HCT116 (cell line): Measurements from ENCODE around the gene POTEC. TPM values are rescaled to one million over a fixed set of nuclear protein-coding genes. Genes with fewer than 3 reads are reported as not detected.
"Not testable (repeated sequence)": the region's sequence is repeated elsewhere in the genome, so short reads cannot be mapped to it uniquely, and the experiment has no call there.

Experiments
- ATAC-seq: fragments of 200-7000 bp; cut with Tn5 transposase; 2 replicates; pipeline ENCODE4 v1.9.1; 2020; ENCODE audit warnings: mild to moderate bottlenecking, moderate library complexity
- BruUV-seq: library from RNA; stranded (reverse); fragments of 400-500 nt; replicated peaks from 2 replicates; lab custom pipeline; 2021; lab: Mats Ljungman, UMichigan
- CTCF ChIA-PET: fragments of 300-600 bp; sonication (Branson Sonifier 250); formaldehyde crosslinking; loops from one replicate; lab custom pipeline; 2021; ENCODE audit warnings: antibody characterized with exemption; lab: Charles Lee
- POLR2A ChIA-PET: fragments of 300-600, 350-600 bp; sonication (Branson Sonifier 250); formaldehyde crosslinking; loops from one replicate; lab custom pipeline; 2021; ENCODE audit warnings: antibody characterized with exemption; lab: Charles Lee
- RAD21 ChIA-PET, 2 experiments: fragments of 300-600 bp; sonication (Branson Sonifier 250); formaldehyde crosslinking; loops; one replicate each; lab custom pipeline; 2023; ENCODE audit warnings: low total read pairs in 2 of 2; ENCODE audit not compliant: uncharacterized antibody in 2 of 2, unreplicated experiment in 2 of 2, low non-redundant PET in 1 of 2; lab: Charles Lee
- DNase-seq: peaks from one replicate; pipeline ENCODE4 v3.0.0-alpha.2; 2010; ENCODE audit warnings: low read depth, low spot score
- H2AFZ ChIP-seq: fragments of 200-600 bp; shearing (Covaris generic), sonication (generic); 2 replicates; pipeline ENCODE4 v1.6.1; 2017; ENCODE audit warnings: low read depth, mixed run types, mixed read lengths, antibody characterized with exemption, low read length; ENCODE audit not compliant: poor library complexity, severe bottlenecking
- H3K27ac ChIP-seq: 2 replicates; pipeline ENCODE4 v1.5.1; 2012; ENCODE audit warnings: low read depth, low read length
- H3K27me3 ChIP-seq: fragments of 200-600 bp; sonication (generic); 2 replicates; pipeline ENCODE4 v1.6.1; 2016; ENCODE audit warnings: mixed run types, low read length, mixed read lengths; ENCODE audit not compliant: insufficient read depth
- H3K36me3 ChIP-seq, 2 experiments: fragments of 200-500 bp in 1 of 2; fragments of 200-600 bp in 1 of 2; sonication (Bioruptor generic) in 1 of 2; sonication (generic) in 1 of 2; 2 replicates each; pipeline versions ENCODE4 v1.5.1 to v1.6.1; 2014 to 2016; ENCODE audit warnings: low read length in 2 of 2, inconsistent platforms in 1 of 2, mixed read lengths in 1 of 2, mixed run types in 1 of 2; ENCODE audit not compliant: insufficient read depth in 2 of 2, control insufficient read depth in 1 of 2
- H3K4me1 ChIP-seq, 2 experiments: fragments of 200-600 bp in 1 of 2; sonication (generic) in 1 of 2; 2 replicates each; pipeline versions ENCODE4 v1.5.1 to v1.6.1; 2012 to 2017; ENCODE audit warnings: low read length in 2 of 2, inconsistent platforms in 1 of 2, mild to moderate bottlenecking in 1 of 2, mixed read lengths in 1 of 2, mixed run types in 1 of 2, moderate library complexity in 1 of 2; ENCODE audit not compliant: insufficient read depth in 2 of 2, control insufficient read depth in 1 of 2
- H3K4me2 ChIP-seq: fragments of 200-600 bp; sonication (generic); 2 replicates; pipeline ENCODE4 v1.6.1; 2017; ENCODE audit warnings: mixed run types, low read length, mixed read lengths
- H3K4me3 ChIP-seq, 2 experiments: fragments of 200-600 bp in 1 of 2; sonication (generic) in 1 of 2; replicated peaks in 1 of 2; 2 replicates each; pipeline ENCODE4 v1.5.1; 2011 to 2016; ENCODE audit warnings: low read length in 2 of 2, control low read depth in 1 of 2, low read depth in 1 of 2, mild to moderate bottlenecking in 1 of 2, mixed read lengths in 1 of 2, mixed run types in 1 of 2
- H3K79me2 ChIP-seq: fragments of 200-600 bp; sonication (generic); 2 replicates; pipeline ENCODE4 v1.6.1; 2017; ENCODE audit warnings: mild to moderate bottlenecking, mixed run types, low read length, moderate library complexity, mixed read lengths; ENCODE audit not compliant: insufficient read depth
- H3K9ac ChIP-seq: fragments of 200-600 bp; sonication (generic); 2 replicates; pipeline ENCODE4 v1.6.1; 2016; ENCODE audit warnings: low read length, mixed read lengths
- H3K9me2 ChIP-seq: fragments of 200-600 bp; sonication (generic), shearing (Covaris generic); 2 replicates; pipeline ENCODE4 v1.6.1; 2017; ENCODE audit warnings: mixed run types, mild to moderate bottlenecking, moderate library complexity; ENCODE audit not compliant: insufficient read depth
- H3K9me3 ChIP-seq, 2 experiments: fragments of 200-500 bp in 1 of 2; fragments of 200-600 bp in 1 of 2; sonication (Bioruptor generic) in 1 of 2; sonication (generic) in 1 of 2; 2 replicates each; pipeline ENCODE4 v1.6.1; 2014 to 2017; ENCODE audit warnings: low read length in 2 of 2, mixed read lengths in 2 of 2, inconsistent platforms in 1 of 2, low read depth in 1 of 2, mild to moderate bottlenecking in 1 of 2, mixed run types in 1 of 2, moderate library complexity in 1 of 2; ENCODE audit not compliant: control insufficient read depth in 1 of 2, insufficient read depth in 1 of 2
- H4K20me1 ChIP-seq: fragments of 200-600 bp; sonication (generic), shearing (Covaris generic); 2 replicates; pipeline ENCODE4 v1.6.1; 2017; ENCODE audit warnings: mixed run types, mild to moderate bottlenecking, moderate library complexity; ENCODE audit not compliant: insufficient read depth
- intact Hi-C: fragments of 100-400 bp; cut with micrococcal nuclease; formaldehyde crosslinking; loops from 2 replicates; pipeline ENCODE4 v1.10.0; 2022
- total RNA-seq: library from RNA; stranded (reverse); gene quantifications from one replicate; pipeline ENCODE4 v1.2.1, GENCODE V29; 2021; ENCODE audit not compliant: unreplicated experiment

The POTEC gene
- total RNA-seq, 1 experiment from 2014 or later, result not detected

DNA sequence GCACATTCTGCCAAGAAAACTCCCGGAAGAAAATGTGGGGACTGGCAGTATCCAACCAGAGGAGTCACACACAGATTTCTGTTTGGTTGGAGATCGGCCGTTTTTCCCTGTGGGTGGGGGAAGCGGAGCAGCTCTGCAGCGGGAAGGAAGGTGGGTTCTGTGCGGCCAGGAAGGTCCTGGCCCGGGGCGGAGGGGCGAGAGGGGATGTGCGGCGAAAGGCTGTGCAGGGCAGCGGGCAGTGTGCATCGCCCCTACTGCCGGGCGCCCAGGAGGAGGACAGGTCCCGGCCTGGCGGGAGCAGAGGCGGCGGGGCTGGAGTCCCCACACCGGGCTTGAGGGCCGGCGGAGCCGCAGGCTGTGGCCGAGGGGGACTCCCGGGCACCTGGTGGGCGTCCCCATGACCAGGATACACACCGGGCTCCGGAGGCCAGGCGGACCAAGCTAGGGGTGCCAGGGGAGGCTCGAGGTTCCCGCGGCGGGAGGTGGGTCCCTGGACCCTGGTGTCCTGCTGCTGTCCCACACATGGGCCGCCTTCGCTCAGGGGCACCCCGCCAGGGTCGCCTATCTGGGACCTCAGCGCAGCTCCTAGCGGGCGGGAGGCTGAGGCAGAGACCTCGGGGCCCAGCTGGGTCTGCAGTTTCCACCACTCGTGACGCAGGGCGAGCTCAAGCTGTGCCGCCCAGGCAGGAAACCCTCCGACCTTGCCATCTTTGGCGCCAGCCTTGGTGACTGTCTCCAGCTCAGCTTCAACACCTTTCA is 54.0 kb downstream of the POTEC start:
- DNase-seq, ATAC-seq, intact Hi-C loops, H3K9me3 ChIP-seq, BruUV-seq, H3K4me3 ChIP-seq, H3K36me3 ChIP-seq, POLR2A ChIA-PET, H4K20me1 ChIP-seq, H3K27me3 ChIP-seq, CTCF ChIA-PET, H3K9me2 ChIP-seq, H3K4me1 ChIP-seq, H3K9ac ChIP-seq, H2AFZ ChIP-seq, H3K79me2 ChIP-seq, RAD21 ChIA-PET, H3K27ac ChIP-seq, H3K4me2 ChIP-seq: not testable (repeated sequence)

DNA sequence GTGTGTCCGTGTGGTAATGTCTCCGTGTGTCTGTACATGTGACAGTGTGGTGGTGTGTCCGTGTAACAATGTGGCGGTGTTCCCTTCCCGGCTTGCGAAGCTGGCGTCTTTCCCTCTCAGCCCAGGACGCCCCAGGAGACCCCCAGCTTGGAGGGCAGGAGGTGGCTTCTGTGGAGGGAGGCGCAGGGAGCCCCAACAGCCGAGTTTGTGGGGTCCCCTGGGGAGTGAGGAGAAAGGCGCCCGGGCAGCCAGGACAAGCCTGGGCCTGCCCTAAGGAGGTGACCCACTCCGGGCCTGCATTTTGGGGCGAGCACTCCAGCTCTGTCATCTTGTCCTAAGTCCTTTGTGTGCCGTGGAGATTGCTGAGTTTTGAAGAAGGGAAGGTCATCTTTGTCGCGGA is 54.6 kb downstream of the POTEC start:
- H2AFZ ChIP-seq, H3K9me2 ChIP-seq, H3K4me3 ChIP-seq, H3K9me3 ChIP-seq, ATAC-seq, CTCF ChIA-PET, RAD21 ChIA-PET, H3K27me3 ChIP-seq, DNase-seq, H3K4me1 ChIP-seq, H3K4me2 ChIP-seq, H3K36me3 ChIP-seq, H3K79me2 ChIP-seq, BruUV-seq, H4K20me1 ChIP-seq, H3K9ac ChIP-seq, intact Hi-C loops, H3K27ac ChIP-seq, POLR2A ChIA-PET: not testable (repeated sequence)

DNA sequence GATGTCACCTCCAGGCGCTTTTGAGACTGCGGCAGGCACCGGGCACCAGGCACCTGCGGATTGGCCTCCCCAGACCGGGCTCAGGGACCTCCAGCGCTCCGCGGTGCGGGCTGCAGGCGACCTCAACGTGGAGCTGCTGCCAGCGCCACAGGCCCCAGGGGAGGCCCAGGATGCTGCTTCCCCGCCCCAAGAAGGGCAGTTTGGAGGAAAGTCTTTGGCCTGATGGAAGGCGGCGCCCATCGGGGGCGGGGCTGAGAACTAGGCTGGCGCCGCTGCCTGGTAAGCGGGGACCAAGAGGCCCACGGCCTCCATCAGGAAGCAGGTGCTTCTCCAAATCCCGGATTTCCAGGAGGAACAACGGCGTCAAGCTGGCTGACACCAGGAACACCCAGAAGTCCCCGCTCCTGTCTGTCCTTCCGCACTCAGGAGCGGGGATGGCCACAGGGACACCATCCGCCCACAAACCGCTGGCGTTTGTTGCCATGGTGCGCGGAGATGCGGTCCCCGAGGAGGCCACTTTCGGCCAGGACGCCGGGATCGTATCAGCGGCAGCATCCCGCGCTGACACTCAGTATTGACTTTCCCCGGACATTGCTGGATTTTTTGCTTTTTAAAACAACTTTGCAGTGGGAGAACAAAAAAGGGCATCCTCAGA is 56.3 kb downstream of the POTEC start:
- H3K9ac ChIP-seq, H3K79me2 ChIP-seq, intact Hi-C loops, H3K27me3 ChIP-seq, DNase-seq, H3K27ac ChIP-seq, H3K4me2 ChIP-seq, H3K9me3 ChIP-seq, CTCF ChIA-PET, ATAC-seq, RAD21 ChIA-PET, POLR2A ChIA-PET, H3K9me2 ChIP-seq, H2AFZ ChIP-seq, H4K20me1 ChIP-seq, H3K4me1 ChIP-seq, H3K36me3 ChIP-seq, H3K4me3 ChIP-seq, BruUV-seq: not testable (repeated sequence)

DNA sequence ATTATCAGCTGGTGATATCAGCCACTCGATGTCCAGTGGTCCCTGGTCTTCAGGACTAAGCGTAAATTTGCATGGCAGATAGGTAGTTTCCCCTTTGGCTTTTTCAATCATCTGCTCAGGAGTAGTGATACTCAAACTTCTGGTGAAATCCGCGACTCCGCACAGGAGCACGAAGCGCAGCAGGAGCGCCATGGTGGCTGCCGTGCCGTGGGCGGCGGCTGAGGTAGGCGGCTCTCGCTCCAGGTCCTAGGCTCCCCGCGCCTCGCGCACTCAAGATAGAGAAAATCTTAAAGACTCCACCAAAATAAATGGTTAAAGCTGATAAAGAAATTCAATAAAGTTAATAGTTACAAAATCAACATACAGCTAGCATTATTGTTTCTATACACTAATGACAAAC is 64.3 kb downstream of the POTEC start:
- not testable (repeated sequence) for BruUV-seq

More for the DNA sequence above, 64.3 kb downstream of the POTEC start:
- H3K9me3 ChIP-seq, RAD21 ChIA-PET, DNase-seq, H3K4me1 ChIP-seq, H3K4me2 ChIP-seq, H2AFZ ChIP-seq, H3K4me3 ChIP-seq, H3K9ac ChIP-seq, H4K20me1 ChIP-seq, H3K27ac ChIP-seq, POLR2A ChIA-PET, ATAC-seq, H3K79me2 ChIP-seq, CTCF ChIA-PET, H3K27me3 ChIP-seq, H3K9me2 ChIP-seq, H3K36me3 ChIP-seq, intact Hi-C loops: not testable (repeated sequence)
